PC-9 (cell line): ENCODE results near the gene PPIE. TPM values are rescaled to one million over a fixed set of nuclear protein-coding genes. Genes with fewer than 3 reads are reported as not detected.

Experiments
- BruUV-seq: library from RNA; stranded (reverse); fragments of 400-500 nt; replicated peaks from 2 replicates; lab custom pipeline; 2021; lab: Mats Ljungman, UMichigan
- CTCF ChIA-PET: fragments of 300-600 bp; sonication (Branson Sonifier 250); formaldehyde crosslinking; loops from one replicate; lab custom pipeline; 2022; ENCODE audit warnings: antibody characterized with exemption; lab: Charles Lee
- POLR2A ChIA-PET: fragments of 300-600 bp; sonication (Branson Sonifier 250); formaldehyde crosslinking; loops from one replicate; lab custom pipeline; 2022; ENCODE audit warnings: antibody characterized with exemption; ENCODE audit not compliant: unreplicated experiment; lab: Charles Lee
- DNase-seq, 2 experiments: peaks; one replicate each; pipeline versions ENCODE4 v3.0.0 to v3.0.0-alpha.2; 2015 to 2022; ENCODE audit warnings: mixed read lengths in 1 of 2
- H2AFZ ChIP-seq: fragments of 200-600 bp; sonication (generic); 2 replicates; pipeline ENCODE4 v1.8.1; 2017; ENCODE audit warnings: antibody characterized with exemption
- H3F3A ChIP-seq: fragments of 200-600 bp; sonication (generic); 2 replicates; pipeline ENCODE4 v1.8.1; 2017; ENCODE audit warnings: antibody characterized with exemption, mild to moderate bottlenecking, low read depth; ENCODE audit not compliant: insufficient read depth
- H3K27ac ChIP-seq: fragments of 200-600 bp; sonication (generic); 2 replicates; pipeline ENCODE4 v1.6.1; 2016; ENCODE audit warnings: mixed run types
- H3K27me3 ChIP-seq: fragments of 200-600 bp; sonication (generic); 2 replicates; pipeline ENCODE4 v1.6.1; 2016; ENCODE audit warnings: low read depth, mixed run types; ENCODE audit not compliant: insufficient read depth
- H3K36me3 ChIP-seq: fragments of 200-600 bp; sonication (generic); 2 replicates; pipeline ENCODE4 v1.6.1; 2016; ENCODE audit warnings: low read depth, mixed run types
- H3K4me1 ChIP-seq: fragments of 200-600 bp; sonication (generic); replicated peaks from 2 replicates; pipeline ENCODE4 v1.6.1; 2016; ENCODE audit warnings: mixed run types; ENCODE audit not compliant: insufficient read depth
- H3K4me2 ChIP-seq: fragments of 200-600 bp; sonication (generic); 2 replicates; pipeline ENCODE4 v1.6.1; 2017; ENCODE audit warnings: mixed run types
- H3K4me3 ChIP-seq: fragments of 200-600 bp; sonication (generic); 2 replicates; pipeline ENCODE4 v1.6.1; 2016; ENCODE audit warnings: mixed run types
- H3K79me2 ChIP-seq: fragments of 200-600 bp; sonication (generic); 2 replicates; pipeline ENCODE4 v1.6.1; 2017; ENCODE audit warnings: low read depth, mixed run types
- H3K9me2 ChIP-seq: fragments of 200-600 bp; sonication (generic); 2 replicates; pipeline ENCODE4 v1.8.1; 2017; ENCODE audit warnings: mild to moderate bottlenecking; ENCODE audit not compliant: insufficient read depth
- H3K9me3 ChIP-seq: fragments of 200-600 bp; sonication (generic); 2 replicates; pipeline ENCODE4 v1.8.1; 2016; ENCODE audit warnings: low read depth; ENCODE audit not compliant: insufficient read depth
- H4K20me1 ChIP-seq: fragments of 200-600 bp; sonication (generic); 2 replicates; pipeline ENCODE4 v1.8.1; 2017; ENCODE audit not compliant: insufficient read depth
- CTCF ChIP-seq: fragments of 200-600 bp; sonication (generic); conservative IDR thresholded peaks from 2 replicates; pipeline ENCODE4 v1.6.1; 2017; ENCODE audit warnings: mixed run types, antibody characterized with exemption, mild to moderate bottlenecking, moderate library complexity
- EZH2 ChIP-seq: fragments of 200-600 bp; sonication (generic); IDR thresholded peaks from 2 replicates; pipeline ENCODE4 v1.8.0; 2017; ENCODE audit warnings: antibody characterized with exemption, low read depth
- intact Hi-C: fragments of 100-400 bp; cut with micrococcal nuclease; formaldehyde crosslinking; loops from one replicate; pipeline ENCODE4 v1.10.0; 2022; ENCODE audit not compliant: unreplicated experiment
- total RNA-seq: library from RNA; stranded (reverse); gene quantifications from 2 replicates; pipeline ENCODE4 v1.2.3, GENCODE V29; 2021

The PPIE gene
- total RNA-seq, 1 experiment from 2014 or later, result 81.1 TPM

- H3K9me3 ChIP-seq, result no peaks in the 10 kb centered on the region
- POLR2A ChIA-PET, result no interaction called here
- no peaks in the 10 kb centered on the region for H4K20me1 ChIP-seq
- H3K27ac ChIP-seq, result no peak overlapping the region
- no peak overlapping the region for H3K4me3 ChIP-seq
- CTCF ChIA-PET, result no interaction called here
- intact Hi-C loops, result no loop called here
- no peak for DNase-seq
- H3F3A ChIP-seq, result no peaks in the 10 kb centered on the region
- no peaks in the 10 kb centered on the region for H3K36me3 ChIP-seq
- no peaks in the 10 kb centered on the region for H3K27me3 ChIP-seq
- no peak overlapping the region for H3K4me2 ChIP-seq
- BruUV-seq, result no TSS peak
- TF ChIP-seq EZH2, result no peak
- TF ChIP-seq CTCF, result no peak
- H3K9me2 ChIP-seq, result no peaks in the 10 kb centered on the region
- no peaks in the 10 kb centered on the region for H3K4me1 ChIP-seq
- H2AFZ ChIP-seq, result no peak overlapping the region
- no peaks in the 10 kb centered on the region for H3K79me2 ChIP-seq
These were observed 31.2 kb upstream of the PPIE start for GRCh38 chr1:39707506-39707905.

- Histone ChIP-seq H4K20me1 (no peaks in the 10 kb centered on the region), H3K79me2 (no peaks in the 10 kb centered on the region), H3K27ac (no peak overlapping the region), H3K27me3 (peaks cover 7% of the 10 kb centered on the region; the same call in 1 of the 2 replicates), H3K4me1 (no peaks in the 10 kb centered on the region), H3K4me2 (no peak overlapping the region), H3K36me3 (no peaks in the 10 kb centered on the region), H3K9me2 (no peaks in the 10 kb centered on the region), H3K9me3 (no peaks in the 10 kb centered on the region), H2AFZ (no peak overlapping the region), H3F3A (no peaks in the 10 kb centered on the region), H3K4me3 (no peak overlapping the region)
- no TSS peak for BruUV-seq
- CTCF ChIA-PET, result interaction anchor here (0.6 kb wide), 1 partner anchor 415 kb away, joined by 8 read pairs; no protein-coding TSS in a partner anchor
- POLR2A ChIA-PET, result no interaction called here
- DNase-seq, result no peak
- intact Hi-C loops, result no loop called here
- TF ChIP-seq CTCF, result no peak
- no peak for TF ChIP-seq EZH2
These were observed 27.3 kb upstream of the PPIE start for GRCh38 chr1:39711104-39711965.

- DNase-seq, result no peak
- POLR2A ChIA-PET, result no interaction called here
- no peak overlapping the region for H2AFZ ChIP-seq
- H3K9me2 ChIP-seq, result no peaks in the 10 kb centered on the region
- no peaks in the 10 kb centered on the region for H3K36me3 ChIP-seq
- no peak for TF ChIP-seq EZH2
- TF ChIP-seq CTCF, result no peak
- no peaks in the 10 kb centered on the region for H3K4me1 ChIP-seq
- H3F3A ChIP-seq, result no peaks in the 10 kb centered on the region
- intact Hi-C loops, result no loop called here
- H3K79me2 ChIP-seq, result no peaks in the 10 kb centered on the region
- BruUV-seq, result no TSS peak
- CTCF ChIA-PET, result no interaction called here
- no peaks in the 10 kb centered on the region for H3K9me3 ChIP-seq
- no peak overlapping the region for H3K4me3 ChIP-seq
- peaks cover 7% of the 10 kb centered on the region; the same call in 1 of the 2 replicates for H3K27me3 ChIP-seq
- no peak overlapping the region for H3K27ac ChIP-seq
- no peak overlapping the region for H3K4me2 ChIP-seq
- H4K20me1 ChIP-seq, result no peaks in the 10 kb centered on the region
These were observed 26.7 kb upstream of the PPIE start for GRCh38 chr1:39711966-39712340.
